PC-3 (cell line): Measurements from ENCODE around the gene ABCC11. TPM values are rescaled to one million over a fixed set of nuclear protein-coding genes. Genes with fewer than 3 reads are reported as not detected.

Source experiments
- ATAC-seq: fragments of 200-7000 bp; cut with Tn5 transposase; 2 replicates; pipeline ENCODE4 v1.9.1; 2020; ENCODE audit warnings: mild to moderate bottlenecking, moderate library complexity
- BruUV-seq: library from RNA; stranded (reverse); fragments of 400-500 nt; replicated peaks from 2 replicates; lab custom pipeline; 2021; lab: Mats Ljungman, UMichigan
- CTCF ChIA-PET: fragments of 300-600 bp; sonication (Branson Sonifier 250); formaldehyde crosslinking; loops from one replicate; lab custom pipeline; 2022; ENCODE audit warnings: antibody characterized with exemption; lab: Charles Lee
- POLR2A ChIA-PET: fragments of 300-600 bp; sonication (Branson Sonifier 250); formaldehyde crosslinking; loops from one replicate; lab custom pipeline; 2022; ENCODE audit warnings: antibody characterized with exemption; ENCODE audit not compliant: unreplicated experiment; lab: Charles Lee
- DNase-seq: peaks from one replicate; pipeline ENCODE4 v3.0.0-alpha.2; 2015
- H2AFZ ChIP-seq: fragments of 300-600 bp; sonication (generic); 2 replicates; pipeline ENCODE4 v1.6.0; 2016; ENCODE audit warnings: antibody characterized with exemption, low read length
- H3F3A ChIP-seq: fragments of 300-600 bp; sonication (generic); one replicate; pipeline ENCODE4 v1.6.0; 2017; ENCODE audit warnings: antibody characterized with exemption, low read length, control low read depth, mild to moderate bottlenecking; ENCODE audit not compliant: unreplicated experiment
- H3K27ac ChIP-seq: fragments of 300-600 bp; sonication (generic); 2 replicates; pipeline ENCODE4 v1.5.1; 2016; ENCODE audit warnings: mild to moderate bottlenecking, low read length
- H3K27me3 ChIP-seq: fragments of 300-600 bp; sonication (generic); 2 replicates; pipeline ENCODE4 v1.6.1; 2016; ENCODE audit warnings: low read length, mixed read lengths
- H3K36me3 ChIP-seq: fragments of 300-600 bp; sonication (generic); 2 replicates; pipeline ENCODE4 v1.6.1; 2016; ENCODE audit warnings: low read depth, mixed run types, low read length, mixed read lengths
- H3K4me1 ChIP-seq: fragments of 300-600 bp; sonication (generic); 2 replicates; pipeline ENCODE4 v1.5.1; 2016; ENCODE audit warnings: low read length; ENCODE audit not compliant: insufficient read depth
- H3K4me2 ChIP-seq: fragments of 300-600 bp; sonication (generic); 2 replicates; pipeline ENCODE4 v1.6.0; 2016; ENCODE audit warnings: low read length
- H3K4me3 ChIP-seq: fragments of 300-600 bp; sonication (generic); 2 replicates; pipeline ENCODE4 v1.5.1; 2016; ENCODE audit warnings: mild to moderate bottlenecking, low read length, mixed read lengths
- H3K79me2 ChIP-seq: fragments of 300-600 bp; sonication (generic); 2 replicates; pipeline ENCODE4 v1.6.1; 2017; ENCODE audit warnings: low read length, mixed read lengths
- H3K9ac ChIP-seq: fragments of 300-600 bp; sonication (generic); 2 replicates; pipeline ENCODE4 v1.6.0; 2016; ENCODE audit warnings: mild to moderate bottlenecking, low read length
- H3K9me2 ChIP-seq: fragments of 300-600 bp; sonication (generic); replicated peaks from 2 replicates; pipeline ENCODE4 v1.6.1; 2016; ENCODE audit warnings: mixed run types, low read length, mixed read lengths
- H3K9me3 ChIP-seq: fragments of 300-600 bp; sonication (generic); 2 replicates; pipeline ENCODE4 v1.6.1; 2016; ENCODE audit warnings: low read length, mixed read lengths
- H4K20me1 ChIP-seq: fragments of 300-600 bp; sonication (generic); 2 replicates; pipeline ENCODE4 v1.6.1; 2016; ENCODE audit warnings: low read length, mixed read lengths
- CTCF ChIP-seq: fragments of 300-600 bp; sonication (generic); conservative IDR thresholded peaks from 2 replicates; pipeline ENCODE4 v1.5.1; 2017; ENCODE audit warnings: antibody characterized with exemption, low read depth, mild to moderate bottlenecking, low read length
- EZH2 ChIP-seq: fragments of 300-600 bp; sonication (generic); IDR thresholded peaks from one replicate; pipeline ENCODE4 v1.6.1; 2017; ENCODE audit warnings: antibody characterized with exemption, mild to moderate bottlenecking, low read length; ENCODE audit not compliant: unreplicated experiment
- EZH2phosphoT487 ChIP-seq: fragments of 300-600 bp; sonication (generic); IDR thresholded peaks from 2 replicates; pipeline ENCODE4 v1.6.1; 2018; ENCODE audit warnings: mild to moderate bottlenecking, antibody characterized with exemption, low read length, borderline replicate concordance
- intact Hi-C: fragments of 100-400 bp; cut with micrococcal nuclease; formaldehyde crosslinking; loops from 2 replicates; pipeline ENCODE4 v1.9.0; 2023
- total RNA-seq: library from RNA; depleted of rRNA; stranded (reverse); fragments of >200 nt; gene quantifications from 2 replicates; pipeline ENCODE4 v1.2.3, GENCODE V29; 2014

The ABCC11 gene
- total RNA-seq, 1 experiment from 2014 or later: 0.26 TPM

- intact Hi-C loops: loop anchor here (2.0 to 10.0 kb wide), 5 partner anchors 401 to 1219 kb away; no protein-coding TSS in a partner anchor
- peaks cover 13% of the 10 kb centered on the region for H3K4me1 ChIP-seq
- H3K79me2 ChIP-seq: no peaks in the 10 kb centered on the region
- H3K9me2 ChIP-seq: no peaks in the 10 kb centered on the region
- peak; percentile 29; the same call in 1 of the 2 replicates for ATAC-seq
- 0 out of 2 replicates have a peak overlapping the region, but pooled peaks have one; percentile 37 for H3K9ac ChIP-seq
- no peaks in the 10 kb centered on the region for H4K20me1 ChIP-seq
- no peaks in the 10 kb centered on the region for H3K27me3 ChIP-seq
- POLR2A ChIA-PET: no interaction called here
- peak overlapping the region; percentile 83; the same call in 1 of the 2 replicates for H2AFZ ChIP-seq
- no peaks in the 10 kb centered on the region for H3K9me3 ChIP-seq
- no peaks in the 10 kb centered on the region for H3F3A ChIP-seq
- no peaks in the 10 kb centered on the region for H3K36me3 ChIP-seq
- no peak overlapping the region for H3K27ac ChIP-seq
- BruUV-seq: no TSS peak
- H3K4me3 ChIP-seq: no peak overlapping the region
- no peak for TF ChIP-seq EZH2
- no peak for TF ChIP-seq CTCF
- no peak for TF ChIP-seq EZH2phosphoT487
- peak; percentile 56 for DNase-seq
- CTCF ChIA-PET: interaction anchor here (0.7 to 1.9 kb wide), 2 partner anchors 152 to 1024 kb away, joined by 3 to 6 read pairs; no protein-coding TSS in a partner anchor
- peak overlapping the region; percentile 73; the same call in 1 of the 2 replicates for H3K4me2 ChIP-seq
Observed at GRCh38 chr16:48165961-48166578, 81.3 kb downstream of the ABCC11 start.

GRCh38 chr16:48164907-48165715 lies 82.2 kb downstream of the ABCC11 start:
- TSS peak; percentile 31 for BruUV-seq
- H3K27ac ChIP-seq: peak overlapping the region; percentile 40
- TF ChIP-seq EZH2phosphoT487 (no peak), CTCF (peak; percentile 85), EZH2 (no peak)
- no peaks in the 10 kb centered on the region for H3F3A ChIP-seq
- ATAC-seq (peak; percentile 93), DNase-seq (peak; percentile 77)
- H3K4me1 ChIP-seq: peaks cover 13% of the 10 kb centered on the region
- H3K27me3 ChIP-seq: no peaks in the 10 kb centered on the region
- peak overlapping the region; percentile 37; the same call in 1 of the 2 replicates for H3K9ac ChIP-seq
- intact Hi-C loops: loop anchor here (2.0 to 10.0 kb wide), 5 partner anchors 400 to 1218 kb away; no protein-coding TSS in a partner anchor
- no peaks in the 10 kb centered on the region for H3K79me2 ChIP-seq
- peak overlapping the region; percentile 49; the same call in 1 of the 2 replicates for H3K4me3 ChIP-seq
- CTCF ChIA-PET: interaction anchor here (0.5 to 1.9 kb wide), 12 partner anchors 31 to 1127 kb away, joined by 3 to 10 read pairs (median 3); no protein-coding TSS in a partner anchor
- peak overlapping the region; percentile 73 for H3K4me2 ChIP-seq
- H3K36me3 ChIP-seq: no peaks in the 10 kb centered on the region
- no peaks in the 10 kb centered on the region for H3K9me3 ChIP-seq
- H4K20me1 ChIP-seq: no peaks in the 10 kb centered on the region
- POLR2A ChIA-PET: interaction anchor here (0.5 to 1.0 kb wide), 2 partner anchors 404 to 1029 kb away, joined by 4 to 9 read pairs; no protein-coding TSS in a partner anchor
- peak overlapping the region; percentile 83 for H2AFZ ChIP-seq
- H3K9me2 ChIP-seq: no peaks in the 10 kb centered on the region
